Colonic mucosa (tissue), 4 donors: Measurements from ENCODE around the gene VWA5A. TPM values are rescaled to one million over a fixed set of nuclear protein-coding genes. Genes with fewer than 3 reads are reported as not detected.

Experiments
- DNase-seq: peaks from one replicate; pipeline ENCODE4 v3.0.0-alpha.2; 2020
- H3K27ac ChIP-seq: fragments of 200-600 bp; one replicate; pipeline ENCODE4 v1.8.0; 2021
- H3K27me3 ChIP-seq: fragments of 200-600 bp; one replicate; pipeline ENCODE4 v1.8.0; 2021
- H3K36me3 ChIP-seq: fragments of 200-600 bp; one replicate; pipeline ENCODE4 v1.8.0; 2021
- H3K4me1 ChIP-seq: fragments of 200-600 bp; one replicate; pipeline ENCODE4 v1.8.0; 2021; ENCODE audit warnings: mild to moderate bottlenecking
- H3K4me3 ChIP-seq: fragments of 200-600 bp; one replicate; pipeline ENCODE4 v1.8.0; 2021
- H3K9ac ChIP-seq, 2 donors: one replicate each; pipeline ENCODE4 v1.7.0; 2013; ENCODE audit warnings: control low read depth in 2 of 2, low read depth in 2 of 2, low read length in 2 of 2
- H3K9me3 ChIP-seq: fragments of 200-600 bp; one replicate; pipeline ENCODE4 v1.8.0; 2021
- intact Hi-C: fragments of 100-400 bp; cut with DNase I; formaldehyde crosslinking; loops from one replicate; pipeline ENCODE4 v1.14.1; 2022
- total RNA-seq, 2 donors: library from RNA; stranded (reverse); fragmentation: NEBNext Ultra II Directional in 1 of 2; extraction: Animal tissue kit (Norgen Biotek cat#: 25700) in 1 of 2; gene quantifications; one replicate each; pipeline ENCODE4 v1.2.1, GENCODE V29; 2021
- TF ChIP-seq, protein P1 (sequence below): fragments of 200-600 bp; IDR thresholded peaks from one replicate; pipeline ENCODE4 v1.8.0; 2022; ENCODE audit warnings: antibody characterized with exemption, mild to moderate bottlenecking
- donor health status: healthy.
- donor health status: DM: no; HTN: no; CAD: no.
- donor health status: DM: no; HTN: no; CAD: no.

The VWA5A gene
- total RNA-seq, 2 donors from 2014 or later, result 38.0 to 62.5 TPM

DNA sequence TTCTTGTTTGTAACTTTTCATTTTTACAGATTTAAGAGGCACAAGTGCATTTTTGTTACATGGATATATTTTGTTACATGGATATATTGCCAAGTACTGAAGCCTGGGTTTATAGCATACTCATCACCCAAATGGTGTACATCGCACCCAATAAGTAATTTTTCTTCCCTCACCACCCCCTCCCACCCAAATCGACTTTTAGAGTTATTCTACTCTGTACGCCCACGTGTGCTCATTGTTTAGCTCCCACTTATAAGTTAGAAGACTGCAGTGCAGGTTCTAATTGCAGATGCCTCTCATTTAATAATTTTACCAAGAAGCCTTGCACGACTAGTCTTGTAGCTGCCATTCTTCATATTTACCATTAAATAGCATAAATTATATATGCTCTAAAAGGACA, 20.5 kb upstream of the VWA5A start:
- Histone ChIP-seq H3K9ac (no peak overlapping the region), H3K27me3 (no peaks in the 10 kb centered on the region), H3K27ac (no peak overlapping the region), H3K4me1 (no peaks in the 10 kb centered on the region), H3K9me3 (no peaks in the 10 kb centered on the region), H3K4me3 (no peak overlapping the region), H3K36me3 (no peaks in the 10 kb centered on the region)
- TF ChIP-seq, protein P1, sequence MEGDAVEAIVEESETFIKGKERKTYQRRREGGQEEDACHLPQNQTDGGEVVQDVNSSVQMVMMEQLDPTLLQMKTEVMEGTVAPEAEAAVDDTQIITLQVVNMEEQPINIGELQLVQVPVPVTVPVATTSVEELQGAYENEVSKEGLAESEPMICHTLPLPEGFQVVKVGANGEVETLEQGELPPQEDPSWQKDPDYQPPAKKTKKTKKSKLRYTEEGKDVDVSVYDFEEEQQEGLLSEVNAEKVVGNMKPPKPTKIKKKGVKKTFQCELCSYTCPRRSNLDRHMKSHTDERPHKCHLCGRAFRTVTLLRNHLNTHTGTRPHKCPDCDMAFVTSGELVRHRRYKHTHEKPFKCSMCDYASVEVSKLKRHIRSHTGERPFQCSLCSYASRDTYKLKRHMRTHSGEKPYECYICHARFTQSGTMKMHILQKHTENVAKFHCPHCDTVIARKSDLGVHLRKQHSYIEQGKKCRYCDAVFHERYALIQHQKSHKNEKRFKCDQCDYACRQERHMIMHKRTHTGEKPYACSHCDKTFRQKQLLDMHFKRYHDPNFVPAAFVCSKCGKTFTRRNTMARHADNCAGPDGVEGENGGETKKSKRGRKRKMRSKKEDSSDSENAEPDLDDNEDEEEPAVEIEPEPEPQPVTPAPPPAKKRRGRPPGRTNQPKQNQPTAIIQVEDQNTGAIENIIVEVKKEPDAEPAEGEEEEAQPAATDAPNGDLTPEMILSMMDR, result no peak
- no peak for DNase-seq
- intact Hi-C loops, result no loop called here

GRCh38 chr11:124096364-124096763, 18.9 kb upstream of the VWA5A start:
- H3K4me3 ChIP-seq, result no peak overlapping the region
- no peaks in the 10 kb centered on the region for H3K4me1 ChIP-seq
- intact Hi-C loops, result no loop called here
- no peaks in the 10 kb centered on the region for H3K27me3 ChIP-seq
- TF ChIP-seq, protein P1, result no peak
- H3K27ac ChIP-seq, result no peak overlapping the region
- H3K9ac ChIP-seq, result no peak overlapping the region
- H3K9me3 ChIP-seq, result no peaks in the 10 kb centered on the region
- DNase-seq, result no peak
- H3K36me3 ChIP-seq, result no peaks in the 10 kb centered on the region

DNA sequence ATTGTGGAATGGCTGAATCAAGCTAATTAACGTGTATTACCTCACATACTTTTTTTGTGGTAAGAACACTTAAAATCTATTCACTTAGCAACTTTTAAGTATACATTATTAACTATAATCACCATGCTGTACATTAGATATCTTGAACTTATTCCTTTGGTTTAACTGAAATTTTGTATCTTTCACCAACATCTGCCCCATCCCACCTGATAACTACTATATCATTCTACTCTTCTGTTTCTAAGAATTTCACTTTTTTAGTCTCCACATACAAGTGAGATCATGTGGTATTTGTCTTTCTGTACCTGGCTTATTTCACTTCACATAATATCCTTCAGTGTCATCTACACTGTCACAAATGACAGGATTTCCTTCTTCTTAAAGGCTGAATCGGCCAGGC, 17.1 kb upstream of the VWA5A start:
- TF ChIP-seq, protein P1, result no peak
- no peak for DNase-seq

DNA sequence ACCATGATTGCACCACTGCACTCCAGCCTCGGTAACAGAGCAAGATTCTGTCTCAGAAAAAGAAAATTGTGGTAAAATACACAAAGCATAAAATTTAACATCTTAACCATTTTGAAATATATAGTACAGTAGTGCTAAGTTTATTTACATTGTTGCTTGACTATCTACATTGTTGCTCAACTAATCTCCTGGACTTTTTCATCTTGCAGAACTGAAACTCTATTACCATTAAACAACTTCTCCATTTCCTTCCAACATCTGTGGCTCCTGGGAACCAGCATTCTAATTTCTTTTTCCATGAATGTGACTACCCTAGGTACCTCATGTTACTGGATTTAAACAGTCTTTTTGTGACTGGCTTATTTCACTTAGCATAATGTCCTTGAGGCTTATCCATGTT, 13.5 kb upstream of the VWA5A start:
- Histone ChIP-seq H3K27ac (no peak overlapping the region), H3K4me3 (no peak overlapping the region), H3K36me3 (no peaks in the 10 kb centered on the region), H3K4me1 (no peaks in the 10 kb centered on the region), H3K9ac (no peak overlapping the region), H3K9me3 (no peaks in the 10 kb centered on the region), H3K27me3 (no peaks in the 10 kb centered on the region)
- DNase-seq, result no peak
- intact Hi-C loops, result loop anchor here (10.0 kb wide), 1 partner anchor 93 kb away; no protein-coding TSS in a partner anchor
- TF ChIP-seq, protein P1, result no peak

More for the DNA sequence above, 17.1 kb upstream of the VWA5A start:
- Histone ChIP-seq H3K9ac (no peak overlapping the region), H3K9me3 (no peaks in the 10 kb centered on the region), H3K36me3 (no peaks in the 10 kb centered on the region), H3K27ac (no peak overlapping the region), H3K27me3 (no peaks in the 10 kb centered on the region), H3K4me1 (no peaks in the 10 kb centered on the region), H3K4me3 (no peak overlapping the region)
- intact Hi-C loops, result no loop called here

DNA sequence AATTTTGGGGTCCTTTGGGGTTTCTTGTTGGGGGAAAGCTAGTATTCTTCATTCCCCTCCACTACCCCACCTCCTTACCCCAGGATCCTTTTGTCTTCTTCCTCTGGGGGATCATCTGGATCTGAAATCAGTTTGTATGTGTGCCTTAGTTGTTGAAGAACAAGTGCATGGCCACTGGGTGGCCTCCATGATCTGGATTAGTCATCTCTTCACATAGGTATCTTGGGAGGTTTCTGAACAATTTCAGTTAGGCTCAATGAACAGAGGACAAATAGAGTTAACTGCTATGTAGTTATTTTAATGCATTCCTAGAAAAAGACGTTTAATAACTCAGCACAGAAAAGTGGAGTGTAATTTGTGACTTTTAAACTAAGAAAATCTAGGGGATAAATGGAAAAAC, 7.1 kb upstream of the VWA5A start:
- Histone ChIP-seq H3K9ac (no peak overlapping the region), H3K4me3 (no peak overlapping the region), H3K27me3 (no peaks in the 10 kb centered on the region), H3K9me3 (no peaks in the 10 kb centered on the region), H3K27ac (no peak overlapping the region), H3K4me1 (no peaks in the 10 kb centered on the region), H3K36me3 (no peaks in the 10 kb centered on the region)
- TF ChIP-seq, protein P1, result peak; percentile 16
- DNase-seq, result no peak
- intact Hi-C loops, result loop anchor here (10.0 kb wide), 1 partner anchor 87 kb away; no protein-coding TSS in a partner anchor
